ENCODE measurements around the gene PCNA. TPM values are rescaled to one million over a fixed set of nuclear protein-coding genes. Genes with fewer than 3 reads are reported as not detected.

The PCNA gene
- 372 to 392 TPM (median 384 TPM) in 5 replicates for total RNA-seq (2022; extraction: Qiagen RNA extraction)

DNA sequence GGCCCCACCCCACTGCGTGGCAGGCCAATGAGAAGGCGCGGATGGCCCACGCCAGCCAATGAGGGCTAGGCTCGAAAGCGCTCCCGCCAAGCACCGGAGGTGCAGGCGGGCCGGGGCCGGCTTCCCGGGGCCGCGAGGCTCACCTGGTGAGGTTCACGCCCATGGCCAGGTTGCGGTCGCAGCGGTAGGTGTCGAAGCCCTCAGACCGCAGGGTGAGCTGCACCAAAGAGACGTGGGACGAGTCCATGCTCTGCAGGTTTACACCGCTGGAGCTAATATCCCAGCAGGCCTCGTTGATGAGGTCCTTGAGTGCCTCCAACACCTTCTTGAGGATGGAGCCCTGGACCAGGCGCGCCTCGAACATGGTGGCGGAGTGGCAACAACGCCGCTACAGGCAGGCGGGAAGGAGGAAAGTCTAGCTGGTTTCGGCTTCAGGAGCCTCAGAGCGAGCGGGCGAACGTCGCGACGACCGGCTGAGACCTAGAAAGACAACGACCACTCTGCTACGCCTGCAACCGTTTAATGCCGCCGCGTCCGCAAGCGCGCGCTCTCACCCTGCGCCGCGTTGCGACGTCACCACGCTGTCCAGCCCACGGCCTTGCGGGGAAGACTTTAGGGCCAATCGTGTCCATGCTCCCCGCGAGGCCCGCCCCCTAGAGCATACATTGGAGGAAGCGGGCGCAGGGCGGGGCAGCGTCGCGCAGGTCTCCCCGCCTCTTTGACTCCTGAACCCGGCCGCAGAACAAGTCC, at the start of gene PCNA:
Gene PCNA (minus strand): TSS at position 524 of the 750 bp plus-strand sequence. CDS start 160 bp downstream, at position 364.

DNA sequence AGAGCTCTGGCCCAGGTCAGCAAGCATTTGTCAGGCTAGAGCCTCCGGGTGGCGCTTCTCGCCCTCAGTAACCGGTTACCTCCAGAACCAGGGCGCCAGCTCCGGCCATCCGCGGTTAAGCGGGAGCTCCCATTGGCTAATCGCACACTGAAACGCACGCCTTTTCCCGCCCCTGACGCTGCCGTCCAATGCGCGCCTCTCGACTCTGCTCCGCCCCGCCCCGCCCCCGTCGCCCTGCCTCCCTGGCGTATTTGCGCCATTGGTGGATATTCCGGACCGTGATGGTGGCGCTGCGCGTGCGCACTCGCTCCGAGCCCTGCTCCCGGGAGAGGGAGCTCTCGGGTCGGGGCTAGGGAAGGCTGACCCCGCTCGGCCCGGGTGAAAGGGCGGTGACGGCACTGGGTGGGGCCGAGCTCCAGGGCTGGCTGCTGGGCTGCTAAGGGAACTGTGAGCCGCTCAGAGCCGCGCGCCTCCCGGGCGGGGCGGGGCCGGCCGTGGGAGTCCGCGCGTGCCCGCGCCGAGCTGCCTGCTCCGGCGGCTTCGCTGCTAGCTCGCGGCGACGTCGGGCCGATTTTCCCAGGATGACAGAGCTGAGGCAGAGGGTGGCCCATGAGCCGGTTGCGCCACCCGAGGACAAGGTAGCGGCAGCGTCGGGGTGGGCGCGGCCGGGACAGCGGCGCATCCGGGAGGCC, 6.9 kb upstream of the PCNA start, which contains the start of gene CDS2:
Gene CDS2 (plus strand): TSS at position 497 of the 692 bp plus-strand sequence. CDS start 85 bp downstream, at position 582.

Other genes with a start within 250 kb of the PCNA start
- 12.5 to 16.8 TPM (median 14.4 TPM) in 5 replicates for gene SLC23A2, start 118.4 kb downstream of the PCNA start, total RNA-seq (2022; extraction: Qiagen RNA extraction)
- 104 to 112 TPM (median 107 TPM) in 5 replicates for gene TMEM230, start 6.9 kb downstream of the PCNA start, total RNA-seq (2022; extraction: Qiagen RNA extraction)
- 53.1 to 66.2 TPM (median 63.0 TPM) in 5 replicates for gene CDS2, start 7.0 kb upstream of the PCNA start, total RNA-seq (2022; extraction: Qiagen RNA extraction)
- not detected in 5 replicates for gene PROKR2, start 197.0 kb upstream of the PCNA start, total RNA-seq (2022; extraction: Qiagen RNA extraction)